Measurements from ENCODE around the gene CAPN2.
"Not testable (repeated sequence)": the region's sequence is repeated elsewhere in the genome, so short reads cannot be mapped to it uniquely, and the experiment has no call there.

The CAPN2 gene

GRCh38 chr1:223794136-223794880, 82.0 kb downstream of the CAPN2 start:
- DNase-seq: no peak

- no peak for DNase-seq
These were observed 83.9 kb downstream of the CAPN2 start for GRCh38 chr1:223796210-223796609.

GRCh38 chr1:223802032-223802431, 89.7 kb downstream of the CAPN2 start:
- DNase-seq: no peak

- DNase-seq: no peak
These were observed 90.3 kb downstream of the CAPN2 start for GRCh38 chr1:223802602-223803001.

GRCh38 chr1:223803211-223803610, 90.9 kb downstream of the CAPN2 start:
- DNase-seq: no peak

GRCh38 chr1:223809905-223810304, 97.6 kb downstream of the CAPN2 start:
- DNase-seq: not testable (repeated sequence)

- DNase-seq: no peak
These were observed 98.2 kb downstream of the CAPN2 start for GRCh38 chr1:223810586-223810985.

GRCh38 chr1:223811634-223812101, 99.3 kb downstream of the CAPN2 start:
- no peak for DNase-seq

- no peak for DNase-seq
These were observed 101.3 kb downstream of the CAPN2 start for GRCh38 chr1:223813645-223814044.

GRCh38 chr1:223815020-223815853, 102.9 kb downstream of the CAPN2 start:
- DNase-seq: no peak

- no peak for DNase-seq
These were observed 103.5 kb downstream of the CAPN2 start for GRCh38 chr1:223815865-223816264.

- DNase-seq: not testable (repeated sequence)
These were observed 104.9 kb downstream of the CAPN2 start for GRCh38 chr1:223817265-223817664.

GRCh38 chr1:223819730-223820514, 107.6 kb downstream of the CAPN2 start:
- DNase-seq: no peak

GRCh38 chr1:223820515-223820858, 108.1 kb downstream of the CAPN2 start:
- DNase-seq: no peak

GRCh38 chr1:223820971-223821370, 108.6 kb downstream of the CAPN2 start:
- no peak for DNase-seq

GRCh38 chr1:223824287-223824686, 111.9 kb downstream of the CAPN2 start:
- no peak for DNase-seq

GRCh38 chr1:223824712-223825111, 112.4 kb downstream of the CAPN2 start:
- no peak for DNase-seq

Measured in amniotic stem cell (primary cell).